H9 (cell line): ENCODE measurements around the gene RPS27. TPM values are rescaled to one million over a fixed set of nuclear protein-coding genes. Genes with fewer than 3 reads are reported as not detected.

ENCODE experiments used
- DNase-seq: peaks from one replicate; pipeline ENCODE4 v3.0.0-alpha.2; 2017
- H2AFZ ChIP-seq: one replicate; pipeline ENCODE4 v1.6.1; 2013; ENCODE audit warnings: mild to moderate bottlenecking, low read length, control low read depth, moderate library complexity
- H2AK5ac ChIP-seq: 2 replicates; pipeline ENCODE4 v1.6.1; 2013; ENCODE audit warnings: low read length, control low read depth, mixed read lengths; ENCODE audit not compliant: insufficient read length
- H2BK120ac ChIP-seq: one replicate; pipeline ENCODE4 v1.6.1; 2013; ENCODE audit warnings: low read depth, mild to moderate bottlenecking, low read length, control low read depth, inconsistent platforms; ENCODE audit not compliant: poor library complexity, severe bottlenecking
- H2BK12ac ChIP-seq: 2 replicates; pipeline ENCODE4 v1.6.1; 2013; ENCODE audit warnings: low read length, control low read depth, mixed read lengths, low read depth; ENCODE audit not compliant: insufficient read length
- H2BK15ac ChIP-seq: 2 replicates; pipeline ENCODE4 v1.6.1; 2013; ENCODE audit warnings: low read depth, low read length, control low read depth
- H2BK20ac ChIP-seq: one replicate; pipeline ENCODE4 v1.6.1; 2013; ENCODE audit warnings: low read depth, mild to moderate bottlenecking, low read length, control low read depth, inconsistent platforms; ENCODE audit not compliant: poor library complexity, severe bottlenecking
- H2BK5ac ChIP-seq: 2 replicates; pipeline ENCODE4 v1.6.1; 2013; ENCODE audit warnings: low read length, control low read depth, mixed read lengths; ENCODE audit not compliant: insufficient read length
- H3K14ac ChIP-seq: 2 replicates; pipeline ENCODE4 v1.6.1; 2013; ENCODE audit warnings: low read length, control low read depth; ENCODE audit not compliant: insufficient read depth
- H3K18ac ChIP-seq: 2 replicates; pipeline ENCODE4 v1.6.1; 2013; ENCODE audit warnings: low read depth, mild to moderate bottlenecking, mixed read lengths, low read length, control low read depth; ENCODE audit not compliant: insufficient read length
- H3K23ac ChIP-seq: 2 replicates; pipeline ENCODE4 v1.6.1; 2013; ENCODE audit warnings: low read length, control low read depth, mixed read lengths, low read depth; ENCODE audit not compliant: insufficient read length
- H3K23me2 ChIP-seq: 2 replicates; pipeline ENCODE4 v1.6.1; 2013; ENCODE audit warnings: low read depth, mild to moderate bottlenecking, mixed read lengths, low read length, control low read depth; ENCODE audit not compliant: insufficient read length, poor library complexity, severe bottlenecking
- H3K27ac ChIP-seq: 2 replicates; pipeline ENCODE4 v1.5.1; 2013; ENCODE audit warnings: low read length, control low read depth, mixed read lengths, low read depth; ENCODE audit not compliant: insufficient read length
- H3K27me3 ChIP-seq: 2 replicates; pipeline ENCODE4 v1.6.1; 2013; ENCODE audit warnings: low read length, control low read depth, inconsistent platforms; ENCODE audit not compliant: insufficient read depth
- H3K4ac ChIP-seq: 2 replicates; pipeline ENCODE4 v1.6.1; 2013; ENCODE audit warnings: low read depth, mild to moderate bottlenecking, control low read depth, inconsistent platforms, low read length, moderate library complexity
- H3K4me1 ChIP-seq: 2 replicates; pipeline ENCODE4 v1.6.1; 2013; ENCODE audit warnings: low read length, control low read depth, inconsistent platforms; ENCODE audit not compliant: insufficient read depth
- H3K4me2 ChIP-seq: 2 replicates; pipeline ENCODE4 v1.6.1; 2013; ENCODE audit warnings: low read length, control low read depth, mixed read lengths; ENCODE audit not compliant: insufficient read length, insufficient read depth
- H3K56ac ChIP-seq: 2 replicates; pipeline ENCODE4 v1.6.1; 2013; ENCODE audit warnings: low read depth, mild to moderate bottlenecking, mixed read lengths, low read length, control low read depth; ENCODE audit not compliant: insufficient read length
- H3K79me1 ChIP-seq: 2 replicates; pipeline ENCODE4 v1.6.1; 2013; ENCODE audit warnings: low read depth, mild to moderate bottlenecking, moderate library complexity, low read length, control low read depth, inconsistent platforms; ENCODE audit not compliant: insufficient read depth, poor library complexity, severe bottlenecking
- H3K79me2 ChIP-seq: 2 replicates; pipeline ENCODE4 v1.6.1; 2013; ENCODE audit warnings: low read length, control low read depth, inconsistent platforms; ENCODE audit not compliant: insufficient read depth
- H3K9ac ChIP-seq: 2 replicates; pipeline ENCODE4 v1.6.1; 2013; ENCODE audit warnings: low read length, control low read depth, mixed read lengths; ENCODE audit not compliant: insufficient read length; ENCODE audit errors: extremely low read depth
- H3K9me3 ChIP-seq: one replicate; pipeline ENCODE4 v1.6.1; 2013; ENCODE audit warnings: low read depth, low read length, inconsistent platforms; ENCODE audit not compliant: control insufficient read depth
- H3T11ph ChIP-seq: one replicate; pipeline ENCODE4 v1.6.1; 2013; ENCODE audit warnings: mild to moderate bottlenecking, low read length, control low read depth, inconsistent platforms
- H4K20me1 ChIP-seq: one replicate; pipeline ENCODE4 v1.6.1; 2013; ENCODE audit not compliant: control insufficient read depth, insufficient read length, insufficient read depth
- H4K5ac ChIP-seq: 2 replicates; pipeline ENCODE4 v1.6.1; 2013; ENCODE audit warnings: low read depth, mild to moderate bottlenecking, mixed read lengths, low read length, control low read depth; ENCODE audit not compliant: insufficient read length
- H4K8ac ChIP-seq: replicated peaks from 2 replicates; pipeline ENCODE4 v1.6.1; 2013; ENCODE audit warnings: low read length, control low read depth, mixed read lengths, low read depth; ENCODE audit not compliant: insufficient read length
- H4K91ac ChIP-seq: 2 replicates; pipeline ENCODE4 v1.6.1; 2013; ENCODE audit warnings: low read depth, mild to moderate bottlenecking, moderate library complexity, mixed read lengths, low read length, control low read depth; ENCODE audit not compliant: insufficient read length
- H3K27ac Mint-ChIP-seq, 3 experiments: 2 replicates in 2 of 3; 3 replicates in 1 of 3; pipeline ENCODE4 v1.8.0; 2020 to 2021; ENCODE audit warnings: mixed read lengths in 3 of 3, mild to moderate bottlenecking in 1 of 3, moderate library complexity in 1 of 3
- H3K27me3 Mint-ChIP-seq: 2 replicates; pipeline ENCODE4 v1.8.0; 2021; ENCODE audit warnings: low read depth, mild to moderate bottlenecking, moderate library complexity, mixed read lengths
- H3K36me3 Mint-ChIP-seq, 3 experiments: 2 replicates in 2 of 3; 3 replicates in 1 of 3; pipeline ENCODE4 v1.8.0; 2020 to 2021; ENCODE audit warnings: low read depth in 3 of 3, mixed read lengths in 3 of 3; ENCODE audit not compliant: insufficient read depth in 1 of 3
- H3K4me1 Mint-ChIP-seq, 2 experiments: 2 replicates each; pipeline ENCODE4 v1.8.0; 2020; ENCODE audit warnings: mixed read lengths in 2 of 2
- H3K4me3 Mint-ChIP-seq, 2 experiments: 2 replicates in 1 of 2; 3 replicates in 1 of 2; pipeline ENCODE4 v1.8.0; 2020 to 2021; ENCODE audit warnings: mild to moderate bottlenecking in 2 of 2, mixed read lengths in 2 of 2, moderate library complexity in 1 of 2
- H3K9me3 Mint-ChIP-seq, 2 experiments: 2 replicates in 1 of 2; 3 replicates in 1 of 2; pipeline ENCODE4 v1.8.0; 2020; ENCODE audit warnings: mild to moderate bottlenecking in 2 of 2, mixed read lengths in 2 of 2, moderate library complexity in 1 of 2
- CTCF ChIP-seq: fragments of 200-600 bp; sonication (generic); conservative IDR thresholded peaks from 3 replicates; pipeline ENCODE4 v1.8.0; 2021; ENCODE audit warnings: antibody characterized with exemption, mild to moderate bottlenecking
- WGBS: extraction: QIAGEN DNeasy Blood & Tissue Kit; methylation state at CpG from one replicate; pipeline ENCODE4 v1.1.7; 2013; ENCODE audit warnings: missing lambda C conversion rate, low lambda C conversion rate, mixed read lengths; ENCODE audit not compliant: insufficient read length; ENCODE audit errors: extremely low coverage; 5-methylcytosine and 5-hydroxymethylcytosine counted together
- total RNA-seq: library from RNA; stranded (reverse); gene quantifications from 2 replicates; pipeline ENCODE4 v1.2.1, GENCODE V29; 2021

Gene RPS27
- total RNA-seq, 1 experiment from 2014 or later = 2,321 TPM

GRCh38 chr1:153963850-153964331 lies 26.7 kb upstream of the RPS27 start:
- peaks cover 50 to 67% of the 10 kb centered on the region in 2 experiments for H3K4me1 Mint-ChIP-seq

More at GRCh38 chr1:153963850-153964331, 26.7 kb upstream of the RPS27 start:
- no peak for TF ChIP-seq CTCF
- H3K4ac ChIP-seq = no peak overlapping the region; the same call in 1 of the 2 replicates
- no peak overlapping the region for H2AFZ ChIP-seq
- H2BK5ac ChIP-seq = peak overlapping the region; percentile 60
- no peaks in the 10 kb centered on the region for H3K9me3 ChIP-seq
- H3K27me3 ChIP-seq = no peaks in the 10 kb centered on the region
- no peak overlapping the region for H3K56ac ChIP-seq
- peak overlapping the region; percentile 31 for H4K91ac ChIP-seq
- peak overlapping the region; percentile 73 for H4K5ac ChIP-seq
- H3K9ac ChIP-seq = peak overlapping the region; percentile 81
- peaks cover 17% of the 10 kb centered on the region; the same call in 1 of the 2 replicates for H3K79me2 ChIP-seq
- no CpG with 5 or more reads among the region's 22 CpGs for WGBS
- no peak overlapping the region for H2BK20ac ChIP-seq
- H3K36me3 Mint-ChIP-seq = peaks cover 31 to 40% (median 36%) of the 10 kb centered on the region in 3 experiments
- H3K27ac ChIP-seq = peak overlapping the region; percentile 97
- H2BK15ac ChIP-seq = no peak overlapping the region
- H2BK120ac ChIP-seq = no peak overlapping the region
- H3K27ac Mint-ChIP-seq = peak overlapping the region; percentile 98 to 99 (median 99)
- no peak overlapping the region for H4K8ac ChIP-seq
- H3K23ac ChIP-seq = no peak overlapping the region
- H3K79me1 ChIP-seq = peaks cover 8% of the 10 kb centered on the region
- peak overlapping the region; percentile 54; the same call in 1 of the 2 replicates for H3K14ac ChIP-seq
- peaks cover 29% of the 10 kb centered on the region for H3K23me2 ChIP-seq
- no peak overlapping the region for H3T11ph ChIP-seq
- no peak overlapping the region for H2BK12ac ChIP-seq
- H3K4me3 Mint-ChIP-seq = peak overlapping the region; percentile 89 to 94
- peaks cover 0 to 4% of the 10 kb centered on the region in 2 experiments; a peak in 2 of 5 replicates for H3K9me3 Mint-ChIP-seq
- H3K18ac ChIP-seq = peak overlapping the region; percentile 74
- H3K4me2 ChIP-seq = peak overlapping the region; percentile 96
- no peak overlapping the region for H2AK5ac ChIP-seq
- H3K27me3 Mint-ChIP-seq = no peaks in the 10 kb centered on the region
- no peaks in the 10 kb centered on the region for H3K4me1 ChIP-seq
- H4K20me1 ChIP-seq = no peaks in the 10 kb centered on the region
- peak; percentile 87 for DNase-seq
